GM11168 (cell line): ENCODE measurements around the gene EGLN2.
"Not testable (repeated sequence)": the region's sequence is repeated elsewhere in the genome, so short reads cannot be mapped to it uniquely, and the experiment has no call there.

Experiments used
- in situ Hi-C: fragments of 300-500 bp; cut with MboI; formaldehyde crosslinking; loops from one replicate; pipeline ENCODE4 v1.12.0; 2022; ENCODE audit warnings: low sequenced_read_pairs; ENCODE audit not compliant: unreplicated experiment

Gene EGLN2

GRCh38 chr19:40812571-40812970, 13.6 kb downstream of the EGLN2 start:
- in situ Hi-C loops = loop anchor here (5.0 kb wide), 1 partner anchor 155 kb away; no protein-coding TSS in a partner anchor

- in situ Hi-C loops = loop anchor here (5.0 kb wide), 1 partner anchor 156 kb away; no protein-coding TSS in a partner anchor
Observed at GRCh38 chr19:40813182-40813581, 14.2 kb downstream of the EGLN2 start.

- in situ Hi-C loops = no loop called here
Observed at GRCh38 chr19:40815223-40815622, 16.2 kb downstream of the EGLN2 start.

- in situ Hi-C loops = not testable (repeated sequence)
Observed at GRCh38 chr19:40818480-40819399, 19.7 kb downstream of the EGLN2 start.

- in situ Hi-C loops = not testable (repeated sequence)
Observed at GRCh38 chr19:40819479-40820234, 20.7 kb downstream of the EGLN2 start.

GRCh38 chr19:40822161-40822560, 23.2 kb downstream of the EGLN2 start:
- in situ Hi-C loops = no loop called here

- in situ Hi-C loops = not testable (repeated sequence)
Observed at GRCh38 chr19:40822704-40823553, 23.9 kb downstream of the EGLN2 start.

GRCh38 chr19:40824916-40825315, 25.9 kb downstream of the EGLN2 start:
- in situ Hi-C loops = loop anchor here (5.0 kb wide), 1 partner anchor 297 kb away; no protein-coding TSS in a partner anchor

- in situ Hi-C loops = loop anchor here (5.0 kb wide), 1 partner anchor 297 kb away; no protein-coding TSS in a partner anchor
Observed at GRCh38 chr19:40825460-40826095, 26.6 kb downstream of the EGLN2 start.

- in situ Hi-C loops = loop anchor here (5.0 kb wide), 1 partner anchor 296 kb away; no protein-coding TSS in a partner anchor
Observed at GRCh38 chr19:40826312-40826698, 27.3 kb downstream of the EGLN2 start.

- in situ Hi-C loops = loop anchor here (5.0 kb wide), 1 partner anchor 295 kb away; no protein-coding TSS in a partner anchor
Observed at GRCh38 chr19:40826699-40827385, 27.9 kb downstream of the EGLN2 start.

- in situ Hi-C loops = loop anchor here (5.0 kb wide), 1 partner anchor 295 kb away; no protein-coding TSS in a partner anchor
Observed at GRCh38 chr19:40827386-40828247, 28.6 kb downstream of the EGLN2 start.

GRCh38 chr19:40829205-40829604, 30.2 kb downstream of the EGLN2 start:
- in situ Hi-C loops = loop anchor here (5.0 kb wide), 1 partner anchor 293 kb away; no protein-coding TSS in a partner anchor

- in situ Hi-C loops = not testable (repeated sequence)
Observed at GRCh38 chr19:40830741-40831140, 31.8 kb downstream of the EGLN2 start.

- in situ Hi-C loops = no loop called here
Observed at GRCh38 chr19:40831502-40832430, 32.8 kb downstream of the EGLN2 start.

GRCh38 chr19:40832431-40832790, 33.4 kb downstream of the EGLN2 start:
- in situ Hi-C loops = not testable (repeated sequence)
